PFSK-1 (cell line): ENCODE results near the gene PDCD5.

Experiments used
- FOXP2 ChIP-seq: optimal IDR thresholded peaks from 2 replicates; pipeline ENCODE3; 2011; ENCODE audit warnings: borderline replicate concordance, control low read depth, inconsistent platforms; ENCODE audit not compliant: insufficient read depth; ENCODE audit errors: extremely low read length, extremely low read depth
- POLR2AphosphoS5 ChIP-seq: IDR thresholded peaks from 2 replicates; pipeline ENCODE4 v1.6.1; 2012; ENCODE audit warnings: low read depth, mild to moderate bottlenecking, control low read depth, low read length, moderate library complexity
- REST ChIP-seq, 2 experiments: IDR thresholded peaks; 2 replicates each; pipeline versions ENCODE4 v1.6.1 to v1.8.0; 2011 to 2012; ENCODE audit warnings: low read depth in 2 of 2, low read length in 2 of 2, control low read depth in 1 of 2, inconsistent platforms in 1 of 2, mild to moderate bottlenecking in 1 of 2, moderate library complexity in 1 of 2; ENCODE audit not compliant: insufficient read depth in 1 of 2
- SIN3A ChIP-seq: IDR thresholded peaks from 2 replicates; pipeline ENCODE4 v1.6.1; 2012; ENCODE audit warnings: mild to moderate bottlenecking, low read length, moderate library complexity, borderline replicate concordance; ENCODE audit not compliant: insufficient read depth
- TAF1 ChIP-seq: IDR thresholded peaks from 2 replicates; pipeline ENCODE4 v1.6.1; 2012; ENCODE audit warnings: low read length, control low read depth, borderline replicate concordance; ENCODE audit not compliant: insufficient read depth

The PDCD5 gene

DNA sequence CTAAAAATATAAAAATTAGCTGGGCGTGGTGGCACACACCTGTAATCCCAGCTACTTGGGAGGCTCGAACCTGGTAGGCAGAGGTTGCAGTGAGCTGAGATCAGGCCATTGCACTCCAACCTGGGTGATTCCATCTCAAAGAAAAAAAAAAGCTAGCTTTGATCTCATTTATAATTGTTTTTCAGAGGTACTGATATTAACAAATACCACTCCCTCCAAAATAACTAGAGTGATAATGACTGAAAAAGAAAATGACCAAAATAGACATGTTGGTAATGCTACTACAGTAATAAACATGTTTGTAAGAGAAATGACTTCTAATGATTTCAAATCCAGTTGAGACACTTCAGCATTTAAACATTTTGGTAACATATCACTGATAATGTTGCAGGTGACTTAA lies 13.0 kb downstream of the PDCD5 start:
- no peak for TF ChIP-seq SIN3A
- TF ChIP-seq TAF1, result no peak
- no peak for TF ChIP-seq POLR2AphosphoS5
- no peak for TF ChIP-seq REST (IDR thresholded peaks at IDR 0.05; ENCODE audit: insufficient read depth in 1 of 2, low read depth in 2 of 2, low read length in 2 of 2)
- TF ChIP-seq FOXP2, result no peak

DNA sequence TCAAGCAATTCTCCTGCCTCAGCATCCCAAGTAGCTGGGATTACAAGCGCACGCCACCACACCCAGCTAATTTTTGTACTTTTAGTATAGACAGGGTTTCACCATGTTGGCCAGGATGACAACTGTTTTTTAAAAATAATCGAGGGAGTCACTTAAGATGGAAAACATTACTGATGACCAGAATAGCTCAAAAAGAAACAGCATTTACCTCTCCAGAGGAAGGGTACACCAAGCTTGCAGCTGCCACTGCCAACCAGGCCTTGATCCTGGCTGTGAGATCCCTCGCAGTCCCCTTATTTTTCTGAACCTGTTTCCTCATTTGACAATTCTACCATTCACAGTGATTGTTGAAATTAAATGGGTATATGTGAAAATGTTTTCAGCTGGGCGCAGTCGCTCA lies 14.5 kb downstream of the PDCD5 start:
- TF ChIP-seq FOXP2 (no peak), POLR2AphosphoS5 (no peak), REST (IDR thresholded peaks at IDR 0.05; ENCODE audit: insufficient read depth in 1 of 2, low read depth in 2 of 2, low read length in 2 of 2) (no peak), SIN3A (no peak), TAF1 (no peak)

DNA sequence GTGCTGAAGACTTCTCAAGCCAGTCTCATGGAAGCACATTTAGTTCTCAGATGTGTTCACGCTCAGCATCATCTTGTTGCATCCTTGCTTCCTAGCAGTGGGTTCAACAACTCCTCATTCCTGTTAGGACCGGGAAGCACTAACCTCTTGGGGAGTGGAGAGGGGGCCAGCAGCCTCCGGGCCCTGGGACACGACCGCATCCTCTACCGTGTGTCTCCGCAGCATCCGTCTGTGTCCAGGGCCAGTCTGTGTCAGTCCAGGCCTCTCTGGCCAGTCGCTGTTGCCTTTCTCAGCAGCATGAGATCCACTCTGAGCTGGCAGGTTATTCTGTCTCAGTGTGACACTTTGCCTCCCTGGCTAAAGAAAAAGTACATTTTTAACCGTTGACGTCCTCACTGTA lies 17.0 kb downstream of the PDCD5 start:
- TF ChIP-seq TAF1, result no peak
- no peak for TF ChIP-seq REST (IDR thresholded peaks at IDR 0.05; ENCODE audit: insufficient read depth in 1 of 2, low read depth in 2 of 2, low read length in 2 of 2)
- TF ChIP-seq FOXP2, result no peak
- TF ChIP-seq POLR2AphosphoS5, result no peak
- no peak for TF ChIP-seq SIN3A

- TF ChIP-seq POLR2AphosphoS5 (no peak), FOXP2 (no peak), REST (IDR thresholded peaks at IDR 0.05; ENCODE audit: insufficient read depth in 1 of 2, low read depth in 2 of 2, low read length in 2 of 2) (no peak), SIN3A (no peak), TAF1 (no peak)
Measured at GRCh38 chr19:32599258-32599657, 18.3 kb downstream of the PDCD5 start.

GRCh38 chr19:32599736-32600157 lies 18.8 kb downstream of the PDCD5 start:
- TF ChIP-seq FOXP2 (no peak), POLR2AphosphoS5 (no peak), TAF1 (no peak), SIN3A (no peak), REST (IDR thresholded peaks at IDR 0.05; ENCODE audit: insufficient read depth in 1 of 2, low read depth in 2 of 2, low read length in 2 of 2) (no peak)
